HEK293T (cell line): ENCODE data around the gene POU6F1.

Experiments used
- CTCF ChIA-PET: fragments of 350-600 bp; formaldehyde crosslinking; extraction: SDS; loops from one replicate; lab custom pipeline; 2021; ENCODE audit warnings: antibody characterized with exemption, inconsistent platforms; lab: Yijun Ruan, JAX
- POLR2A ChIA-PET: fragments of 350-600 bp; formaldehyde crosslinking; extraction: SDS; loops from one replicate; lab custom pipeline; 2020; ENCODE audit warnings: antibody characterized with exemption, inconsistent platforms; lab: Yijun Ruan, JAX
- DNase-seq: peaks from one replicate; pipeline ENCODE4 v3.0.0; 2012; ENCODE audit warnings: mixed read lengths; ENCODE audit errors: extremely low spot score
- ARNT ChIP-seq: fragments of 450-650 bp; IDR thresholded peaks from 2 replicates; pipeline ENCODE4 v1.6.1; 2017; ENCODE audit warnings: mild to moderate bottlenecking
- BHLHE40 ChIP-seq: fragments of 450-650 bp; IDR thresholded peaks from 2 replicates; pipeline ENCODE4 v1.6.1; 2016; ENCODE audit warnings: mild to moderate bottlenecking, moderate library complexity, borderline replicate concordance
- CTBP1 ChIP-seq: fragments of 450-650 bp; IDR thresholded peaks from 2 replicates; pipeline ENCODE4 v1.6.1; 2016; ENCODE audit warnings: borderline replicate concordance
- ELF4 ChIP-seq: fragments of 450-650 bp; IDR thresholded peaks from 2 replicates; pipeline ENCODE4 v1.6.1; 2017; ENCODE audit warnings: antibody characterized with exemption
- FOXA1 ChIP-seq: fragments of 450-650 bp; IDR thresholded peaks from 2 replicates; pipeline ENCODE4 v1.6.1; 2016; ENCODE audit warnings: mild to moderate bottlenecking
- FOXK2 ChIP-seq: fragments of 450-650 bp; IDR thresholded peaks from 2 replicates; pipeline ENCODE4 v1.6.1; 2016; ENCODE audit warnings: mild to moderate bottlenecking
- FOXM1 ChIP-seq: fragments of 450-650 bp; IDR thresholded peaks from 2 replicates; pipeline ENCODE4 v1.6.1; 2017; ENCODE audit warnings: mild to moderate bottlenecking, borderline replicate concordance
- HDGF ChIP-seq: fragments of 450-650 bp; IDR thresholded peaks from 2 replicates; pipeline ENCODE4 v1.6.1; 2017; ENCODE audit warnings: antibody characterized with exemption, borderline replicate concordance
- L3MBTL2 ChIP-seq: fragments of 450-650 bp; conservative IDR thresholded peaks from 2 replicates; pipeline ENCODE4 v1.6.1; 2016; ENCODE audit warnings: mild to moderate bottlenecking
- LEF1 ChIP-seq: fragments of 450-650 bp; IDR thresholded peaks from 2 replicates; pipeline ENCODE4 v1.6.1; 2017; ENCODE audit warnings: mild to moderate bottlenecking, borderline replicate concordance
- NFRKB ChIP-seq: fragments of 450-650 bp; IDR thresholded peaks from 2 replicates; pipeline ENCODE4 v1.6.1; 2016; ENCODE audit warnings: mild to moderate bottlenecking, moderate library complexity
- PKNOX1 ChIP-seq: fragments of 450-650 bp; IDR thresholded peaks from 2 replicates; pipeline ENCODE4 v1.6.1; 2016
- SP1 ChIP-seq: fragments of 450-650 bp; IDR thresholded peaks from 2 replicates; pipeline ENCODE4 v1.6.1; 2017
- SUZ12 ChIP-seq: fragments of 450-650 bp; IDR thresholded peaks from 2 replicates; pipeline ENCODE4 v1.6.1; 2016; ENCODE audit warnings: mild to moderate bottlenecking
- TARDBP ChIP-seq: fragments of 450-650 bp; IDR thresholded peaks from 2 replicates; pipeline ENCODE4 v1.6.1; 2016
- ZNF384 ChIP-seq: fragments of 450-650 bp; IDR thresholded peaks from 2 replicates; pipeline ENCODE4 v1.6.1; 2016

Gene POU6F1

DNA sequence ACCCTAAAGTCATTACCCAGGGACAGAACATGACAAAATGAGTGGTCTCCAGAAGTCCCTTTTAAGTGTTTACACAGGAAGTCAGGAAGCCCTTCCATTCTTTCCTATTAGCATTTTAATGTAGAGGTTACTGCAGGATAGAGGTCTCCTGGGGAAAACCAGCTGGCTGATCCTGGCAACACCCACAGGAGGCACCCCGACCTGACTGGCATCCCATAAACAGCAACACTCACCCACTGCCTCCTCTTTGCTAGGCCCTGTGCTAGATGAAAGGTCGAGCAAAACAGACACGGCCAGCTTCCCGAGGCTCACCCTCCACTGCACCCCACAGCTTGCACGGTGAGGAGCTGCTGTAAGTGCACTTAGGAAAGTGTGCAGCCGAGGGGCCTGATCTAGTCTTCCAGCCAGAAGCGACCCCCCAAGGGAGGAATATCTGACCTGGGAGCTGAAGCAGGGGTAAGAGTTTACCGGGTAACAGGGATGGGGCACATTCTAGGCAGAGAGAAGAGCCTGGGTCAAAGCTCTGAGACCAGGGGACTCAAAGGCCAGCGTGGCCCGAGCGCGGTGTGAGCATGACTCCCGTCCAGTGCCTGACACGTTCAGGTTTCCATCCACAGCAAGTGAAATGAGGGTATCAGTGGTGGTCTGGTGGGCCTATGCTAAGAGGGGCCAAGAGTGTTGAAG is 29.8 kb upstream of the POU6F1 start:
- no peak for DNase-seq
- CTCF ChIA-PET: no interaction called here
- POLR2A ChIA-PET: no interaction called here

DNA sequence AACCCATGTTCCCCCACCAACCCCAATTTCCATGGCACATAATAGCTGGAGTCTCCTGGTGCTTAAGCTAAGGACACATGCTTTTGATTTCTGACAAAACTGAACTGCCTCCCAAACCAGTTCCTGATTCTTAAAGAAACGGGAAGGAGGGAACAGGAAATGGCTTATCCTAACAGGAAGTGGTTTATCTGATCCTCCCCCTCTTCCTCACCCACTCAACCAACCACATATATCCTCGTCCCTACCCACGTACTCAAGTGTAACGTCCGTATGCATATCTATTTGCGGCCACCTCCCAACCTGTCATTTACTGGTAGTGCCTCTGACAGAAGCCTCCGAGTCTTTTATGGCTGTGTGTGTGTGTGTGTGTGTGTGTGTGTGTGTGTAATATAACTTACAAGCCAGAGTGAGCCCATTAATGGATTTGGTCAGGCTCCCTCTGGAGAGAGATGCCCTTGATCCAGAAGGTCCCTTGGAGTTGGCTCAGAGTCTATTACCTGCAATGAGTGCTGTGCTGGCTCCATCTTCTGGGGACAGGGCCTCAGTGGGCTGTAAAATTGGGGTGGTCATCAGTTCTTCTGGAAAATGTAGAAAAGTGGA is 28.5 kb upstream of the POU6F1 start:
- TF ChIP-seq ARNT (no peak), FOXM1 (no peak), PKNOX1 (no peak), FOXA1 (no peak), SUZ12 (no peak), CTBP1 (no peak)
- ChIA-PET POLR2A (no interaction called here), CTCF (no interaction called here)
- DNase-seq: no peak

More for the DNA sequence above, 29.8 kb upstream of the POU6F1 start:
- TF ChIP-seq FOXM1 (no peak), FOXA1 (no peak), CTBP1 (no peak), LEF1 (no peak), NFRKB (no peak), PKNOX1 (no peak), TARDBP (no peak), ELF4 (no peak), ZNF384 (no peak), HDGF (no peak), BHLHE40 (no peak), ARNT (no peak), SUZ12 (no peak), FOXK2 (no peak), SP1 (no peak)

GRCh38 chr12:51245476-51246253 is 27.8 kb upstream of the POU6F1 start:
- ChIA-PET CTCF (no interaction called here), POLR2A (interaction anchor here (1.1 kb wide), 1 partner anchor 220 kb away, joined by 4 read pairs; the partner anchor contains the start of gene SLC11A2)
- DNase-seq: no peak
- TF ChIP-seq CTBP1: no peak
- no peak for TF ChIP-seq PKNOX1
- TF ChIP-seq ELF4: no peak
- no peak for TF ChIP-seq SP1

DNA sequence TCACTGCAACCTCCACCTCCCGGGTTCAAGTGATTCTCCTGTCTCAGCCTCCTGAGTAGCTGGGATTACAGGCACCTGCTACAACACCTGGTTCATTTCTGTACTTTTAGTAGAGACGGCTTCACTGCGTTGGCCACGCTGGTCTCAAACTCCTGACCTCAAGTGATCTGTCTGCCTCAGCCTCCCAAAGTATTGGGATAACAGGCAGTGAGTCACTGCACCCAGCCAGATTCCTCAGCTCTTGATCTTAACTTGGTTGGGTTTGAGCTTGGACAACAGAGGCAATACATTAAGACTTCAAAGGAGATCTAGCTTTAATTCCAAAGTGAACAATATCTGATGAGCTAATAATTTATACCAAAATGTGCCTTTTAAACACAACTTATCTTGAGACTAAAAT is 26.4 kb upstream of the POU6F1 start:
- no peak for DNase-seq
- ChIA-PET CTCF (interaction anchor here (0.6 kb wide), 1 partner anchor 349 kb away, joined by 3 read pairs; no protein-coding TSS in a partner anchor), POLR2A (no interaction called here)
- TF ChIP-seq BHLHE40 (no peak), L3MBTL2 (no peak), NFRKB (no peak), ZNF384 (no peak), PKNOX1 (no peak), ELF4 (no peak), LEF1 (no peak), HDGF (no peak), SUZ12 (no peak), FOXA1 (no peak)

GRCh38 chr12:51242876-51243275 is 25.0 kb upstream of the POU6F1 start:
- no peak for DNase-seq
- TF ChIP-seq SUZ12: no peak
- no peak for TF ChIP-seq HDGF
- TF ChIP-seq ZNF384: no peak
- no peak for TF ChIP-seq NFRKB
- TF ChIP-seq L3MBTL2: no peak
- no peak for TF ChIP-seq FOXM1
- TF ChIP-seq FOXK2: no peak
- TF ChIP-seq TARDBP: no peak
- no peak for TF ChIP-seq ARNT
- POLR2A ChIA-PET: no interaction called here
- CTCF ChIA-PET: no interaction called here
